ENCODE data around the gene DENND1B.

GRCh38 chr1:197567442-197567841 is 207.8 kb downstream of the DENND1B start:
- TF ChIP-seq, protein P1, sequence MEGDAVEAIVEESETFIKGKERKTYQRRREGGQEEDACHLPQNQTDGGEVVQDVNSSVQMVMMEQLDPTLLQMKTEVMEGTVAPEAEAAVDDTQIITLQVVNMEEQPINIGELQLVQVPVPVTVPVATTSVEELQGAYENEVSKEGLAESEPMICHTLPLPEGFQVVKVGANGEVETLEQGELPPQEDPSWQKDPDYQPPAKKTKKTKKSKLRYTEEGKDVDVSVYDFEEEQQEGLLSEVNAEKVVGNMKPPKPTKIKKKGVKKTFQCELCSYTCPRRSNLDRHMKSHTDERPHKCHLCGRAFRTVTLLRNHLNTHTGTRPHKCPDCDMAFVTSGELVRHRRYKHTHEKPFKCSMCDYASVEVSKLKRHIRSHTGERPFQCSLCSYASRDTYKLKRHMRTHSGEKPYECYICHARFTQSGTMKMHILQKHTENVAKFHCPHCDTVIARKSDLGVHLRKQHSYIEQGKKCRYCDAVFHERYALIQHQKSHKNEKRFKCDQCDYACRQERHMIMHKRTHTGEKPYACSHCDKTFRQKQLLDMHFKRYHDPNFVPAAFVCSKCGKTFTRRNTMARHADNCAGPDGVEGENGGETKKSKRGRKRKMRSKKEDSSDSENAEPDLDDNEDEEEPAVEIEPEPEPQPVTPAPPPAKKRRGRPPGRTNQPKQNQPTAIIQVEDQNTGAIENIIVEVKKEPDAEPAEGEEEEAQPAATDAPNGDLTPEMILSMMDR (conservative IDR thresholded peaks at IDR 0.05 in 1 of 2, IDR thresholded peaks at IDR 0.05 in 1 of 2; ENCODE audit: extremely low read depth in 1 of 2, insufficient read depth in 1 of 2, low read depth in 1 of 2, low read length in 2 of 2): no peak
- no peak for TF ChIP-seq EZH2 (IDR thresholded peaks at IDR 0.05; ENCODE audit: borderline replicate concordance, low read length)

Measured in mammary epithelial cell (primary cell).